SK-N-SH (cell line): ENCODE results near the gene PLAC8.
"Not testable (repeated sequence)": the region's sequence is repeated elsewhere in the genome, so short reads cannot be mapped to it uniquely, and the experiment has no call there.

Source experiments
- ELF1 ChIP-seq: IDR thresholded peaks from 2 replicates; pipeline ENCODE4 v1.4.0; 2012
- NRF1 ChIP-seq: IDR thresholded peaks from 2 replicates; pipeline ENCODE4 v1.6.1; 2012; ENCODE audit warnings: low read depth, mild to moderate bottlenecking, low read length
- TF ChIP-seq, protein P1 (sequence below): IDR thresholded peaks from 2 replicates; pipeline ENCODE4; 2012

- not testable (repeated sequence) for TF ChIP-seq NRF1, ELF1
- TF ChIP-seq, protein P1, sequence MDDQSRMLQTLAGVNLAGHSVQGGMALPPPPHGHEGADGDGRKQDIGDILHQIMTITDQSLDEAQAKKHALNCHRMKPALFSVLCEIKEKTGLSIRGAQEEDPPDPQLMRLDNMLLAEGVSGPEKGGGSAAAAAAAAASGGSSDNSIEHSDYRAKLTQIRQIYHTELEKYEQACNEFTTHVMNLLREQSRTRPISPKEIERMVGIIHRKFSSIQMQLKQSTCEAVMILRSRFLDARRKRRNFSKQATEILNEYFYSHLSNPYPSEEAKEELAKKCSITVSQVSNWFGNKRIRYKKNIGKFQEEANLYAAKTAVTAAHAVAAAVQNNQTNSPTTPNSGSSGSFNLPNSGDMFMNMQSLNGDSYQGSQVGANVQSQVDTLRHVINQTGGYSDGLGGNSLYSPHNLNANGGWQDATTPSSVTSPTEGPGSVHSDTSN: not testable (repeated sequence)
Observed at GRCh38 chr4:83145776-83146175, 31.2 kb upstream of the PLAC8 start.
